Fibroblast of the aortic adventitia (primary cell): ENCODE results near the gene MRPL53. TPM values are rescaled to one million over a fixed set of nuclear protein-coding genes. Genes with fewer than 3 reads are reported as not detected.

Experiments used
- DNase-seq: peaks from one replicate; pipeline ENCODE4 v3.0.0-alpha.2; 2010; ENCODE audit warnings: low read depth
- H3K4me3 ChIP-seq: 2 replicates; pipeline ENCODE4 v1.5.1; 2011; ENCODE audit warnings: low read depth, mild to moderate bottlenecking, control low read depth, low read length, moderate library complexity
- total RNA-seq: library from RNA; depleted of rRNA; stranded (reverse); fragments of >200 nt; gene quantifications from 2 replicates; pipeline ENCODE4 v1.2.3, GENCODE V29; 2012; ENCODE audit warnings: low replicate concordance
- TF ChIP-seq, protein P1 (sequence below): IDR thresholded peaks from 2 replicates; pipeline ENCODE4 v1.5.1; 2011; ENCODE audit warnings: mild to moderate bottlenecking, low read length, control low read depth, inconsistent platforms; ENCODE audit not compliant: insufficient read depth

The MRPL53 gene
- total RNA-seq, 1 donor: 19.3 TPM

DNA sequence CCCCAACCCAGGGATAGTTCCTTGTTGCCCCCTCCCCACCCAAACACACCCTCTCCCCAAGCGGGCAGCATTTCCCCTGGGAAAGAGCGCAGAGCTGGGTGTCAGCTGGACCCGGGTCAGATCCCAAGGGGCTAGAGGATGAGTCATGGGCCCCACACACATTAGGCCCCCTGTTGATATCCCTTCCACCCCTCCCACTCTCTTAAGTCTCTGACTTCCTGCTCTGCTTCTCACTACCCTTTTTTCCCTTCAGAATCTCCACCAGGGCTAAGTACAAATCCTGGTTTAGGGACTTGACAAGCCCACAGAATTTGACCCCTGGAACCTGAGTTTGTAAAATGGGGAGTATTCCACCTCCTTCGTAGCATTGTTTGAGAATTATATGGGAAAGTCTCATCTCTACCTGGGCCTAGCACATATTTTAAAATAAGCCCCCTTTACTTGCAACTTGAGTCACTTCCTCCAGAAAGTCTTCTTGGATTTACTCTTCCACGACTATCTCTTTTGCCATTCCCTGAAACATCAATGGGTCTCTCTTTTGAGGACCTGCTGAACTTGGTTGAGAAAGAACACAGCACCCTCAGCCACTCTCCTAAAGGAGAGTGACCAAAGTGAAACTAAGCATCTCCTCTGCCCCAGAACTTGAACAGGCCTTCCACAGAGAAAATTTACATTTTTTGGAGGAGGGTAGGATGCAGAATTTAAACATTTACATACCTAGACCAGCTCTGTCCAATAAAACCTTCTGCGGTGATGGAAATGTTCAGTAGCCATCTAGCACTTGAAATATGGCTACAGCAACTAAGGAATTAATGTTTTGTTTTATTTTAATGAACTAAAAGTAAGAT lies 35.4 kb downstream of the MRPL53 start:
- no peak overlapping the region for H3K4me3 ChIP-seq
- no peak for DNase-seq
- TF ChIP-seq, protein P1, sequence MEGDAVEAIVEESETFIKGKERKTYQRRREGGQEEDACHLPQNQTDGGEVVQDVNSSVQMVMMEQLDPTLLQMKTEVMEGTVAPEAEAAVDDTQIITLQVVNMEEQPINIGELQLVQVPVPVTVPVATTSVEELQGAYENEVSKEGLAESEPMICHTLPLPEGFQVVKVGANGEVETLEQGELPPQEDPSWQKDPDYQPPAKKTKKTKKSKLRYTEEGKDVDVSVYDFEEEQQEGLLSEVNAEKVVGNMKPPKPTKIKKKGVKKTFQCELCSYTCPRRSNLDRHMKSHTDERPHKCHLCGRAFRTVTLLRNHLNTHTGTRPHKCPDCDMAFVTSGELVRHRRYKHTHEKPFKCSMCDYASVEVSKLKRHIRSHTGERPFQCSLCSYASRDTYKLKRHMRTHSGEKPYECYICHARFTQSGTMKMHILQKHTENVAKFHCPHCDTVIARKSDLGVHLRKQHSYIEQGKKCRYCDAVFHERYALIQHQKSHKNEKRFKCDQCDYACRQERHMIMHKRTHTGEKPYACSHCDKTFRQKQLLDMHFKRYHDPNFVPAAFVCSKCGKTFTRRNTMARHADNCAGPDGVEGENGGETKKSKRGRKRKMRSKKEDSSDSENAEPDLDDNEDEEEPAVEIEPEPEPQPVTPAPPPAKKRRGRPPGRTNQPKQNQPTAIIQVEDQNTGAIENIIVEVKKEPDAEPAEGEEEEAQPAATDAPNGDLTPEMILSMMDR: no peak

DNA sequence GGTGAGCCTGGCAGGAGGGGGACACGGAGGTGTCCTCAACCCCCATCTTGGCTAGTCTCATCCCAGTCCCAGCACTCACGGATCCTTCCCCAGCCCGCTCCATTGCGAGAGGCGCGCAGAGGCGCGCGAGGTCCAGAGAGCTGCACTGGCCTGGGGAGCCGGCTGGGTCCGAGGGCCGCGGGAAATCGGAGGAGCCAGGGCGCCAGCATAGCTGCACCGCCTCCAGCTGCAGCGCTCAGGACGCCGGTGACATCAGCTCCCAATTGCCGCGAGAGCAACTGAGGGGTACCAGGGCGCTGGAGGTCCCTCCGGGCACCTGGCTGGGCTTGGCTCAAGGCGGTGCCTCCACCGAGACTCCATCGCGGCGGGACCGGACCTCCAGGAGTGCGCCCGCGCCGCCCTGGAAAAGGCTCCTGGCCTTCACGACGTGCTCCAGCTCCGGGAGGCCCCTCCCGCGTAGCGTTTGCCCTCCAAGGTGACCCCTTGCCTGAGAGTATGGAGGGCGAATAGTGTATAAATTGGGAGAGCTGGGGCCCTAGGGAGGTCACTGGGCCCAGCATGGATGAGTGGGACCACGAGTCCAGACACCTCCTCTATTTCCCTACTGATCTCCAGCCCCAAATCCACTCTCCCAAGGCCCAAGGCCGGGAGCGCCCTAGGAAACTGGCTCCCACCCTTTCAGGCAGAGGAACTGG lies 36.2 kb downstream of the MRPL53 start:
- no peak overlapping the region for H3K4me3 ChIP-seq
- DNase-seq: no peak

DNA sequence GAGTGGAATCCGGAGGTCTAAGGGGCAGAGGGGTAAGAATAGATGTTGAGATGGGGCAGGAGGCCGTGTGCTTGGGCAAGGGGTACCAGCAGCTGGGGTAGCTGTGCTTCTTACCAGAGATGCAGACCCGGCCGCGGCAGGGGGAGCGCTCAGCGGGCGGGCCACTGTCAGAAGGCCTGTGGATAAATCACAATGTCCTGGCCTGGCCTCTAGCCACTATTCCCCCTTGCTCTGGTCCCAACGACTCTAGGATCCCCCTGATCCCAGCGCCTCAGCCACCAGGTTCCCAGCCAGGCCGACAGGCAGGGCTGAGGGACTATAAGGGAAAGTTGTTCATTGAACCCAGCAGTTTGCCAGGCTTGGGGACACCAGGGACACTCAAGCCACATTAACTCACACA lies 42.0 kb downstream of the MRPL53 start:
- no peak overlapping the region for H3K4me3 ChIP-seq
- TF ChIP-seq, protein P1: no peak
- no peak for DNase-seq

More for the DNA sequence above, 36.2 kb downstream of the MRPL53 start:
- TF ChIP-seq, protein P1: no peak

DNA sequence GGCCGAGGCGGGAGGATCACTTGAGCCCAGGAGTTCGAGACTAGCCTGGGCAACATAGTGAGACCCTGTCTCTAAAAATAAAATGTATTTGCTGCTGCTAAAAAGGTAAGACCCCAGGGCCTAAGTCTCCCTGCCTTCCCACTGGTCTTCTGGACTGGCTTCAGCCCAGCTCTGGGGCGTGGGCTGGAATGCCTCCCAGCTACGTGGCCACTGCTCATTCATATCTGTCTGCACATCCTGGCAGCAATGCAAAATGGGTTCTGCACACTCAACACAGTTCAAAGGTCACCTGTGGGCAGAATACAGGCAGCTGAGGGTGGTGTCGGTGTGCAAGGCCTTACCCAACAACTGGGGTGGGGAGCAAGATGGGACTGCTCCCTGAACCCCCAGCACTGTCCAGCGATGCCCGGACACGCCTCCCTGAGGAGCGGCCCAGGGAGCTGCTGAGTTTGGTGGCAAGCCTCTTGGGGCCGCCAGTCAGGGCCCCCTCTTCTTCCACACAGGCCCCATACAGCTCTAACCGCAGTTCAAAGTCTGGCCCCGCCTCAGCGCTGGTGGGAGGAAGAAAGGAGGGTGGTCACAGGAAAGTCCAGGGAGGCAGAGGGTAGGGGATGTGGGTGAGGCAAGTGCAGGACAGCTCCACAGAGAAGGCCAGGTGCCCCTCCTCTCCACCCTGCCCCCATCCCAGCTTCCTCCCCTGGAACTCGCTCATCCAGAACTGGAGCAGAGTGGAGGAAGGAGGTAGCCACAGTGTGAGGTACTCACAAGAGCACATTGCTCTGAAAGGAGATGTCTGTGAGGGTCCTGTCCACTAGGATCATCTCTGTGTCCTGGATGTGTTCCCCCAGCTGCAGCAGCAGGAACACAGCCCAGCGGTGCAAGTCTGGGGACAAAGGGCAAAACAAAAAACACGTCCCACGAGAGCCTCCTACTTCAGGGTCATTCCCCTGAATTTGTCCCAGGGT lies 42.7 kb downstream of the MRPL53 start:
- TF ChIP-seq, protein P1: no peak
- no peak overlapping the region for H3K4me3 ChIP-seq
- no peak for DNase-seq

DNA sequence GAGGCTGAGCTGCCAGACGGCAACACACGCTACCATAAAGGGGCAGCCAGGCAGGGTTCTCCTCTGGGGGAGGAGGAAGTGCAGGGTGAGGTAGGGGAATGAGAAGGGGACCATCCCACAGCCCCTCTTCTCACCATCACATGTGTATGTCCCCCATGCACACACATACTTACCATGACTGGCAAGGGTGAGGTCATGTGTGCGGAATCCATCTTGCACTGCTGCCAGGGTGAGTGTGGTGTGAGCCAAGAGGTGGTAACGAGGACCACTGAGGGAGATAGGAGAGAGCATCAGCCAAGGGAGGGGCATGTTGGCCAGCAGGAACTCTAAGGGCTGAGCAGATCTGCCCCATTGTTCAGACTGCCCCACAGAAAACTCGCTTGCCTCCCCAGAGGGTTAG lies 43.8 kb downstream of the MRPL53 start:
- no peak for DNase-seq
- TF ChIP-seq, protein P1: no peak
- no peak overlapping the region for H3K4me3 ChIP-seq

DNA sequence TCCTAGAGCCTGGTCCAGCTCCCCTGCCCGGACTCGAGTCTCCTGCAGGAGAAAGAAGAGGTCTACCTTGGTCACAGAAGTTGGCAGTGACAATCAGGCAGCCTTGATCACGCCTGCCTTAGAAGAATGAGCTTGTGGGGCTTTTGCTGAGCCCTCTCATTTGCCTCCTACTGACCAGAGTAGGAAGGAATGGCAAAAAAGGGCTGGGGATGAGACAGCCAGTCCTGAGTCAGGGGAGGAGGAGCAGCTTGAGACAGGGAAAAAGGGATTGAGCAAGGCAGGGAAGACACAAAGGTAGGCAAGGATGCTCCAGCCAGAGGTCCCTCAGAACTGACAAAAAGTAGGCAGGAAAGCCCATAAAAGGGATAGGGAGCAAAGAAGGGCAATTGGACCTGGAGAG lies 44.9 kb downstream of the MRPL53 start:
- TF ChIP-seq, protein P1: no peak
- no peak for DNase-seq
- no peak overlapping the region for H3K4me3 ChIP-seq
